Measurements from ENCODE around the gene FRMD1.

DNA sequence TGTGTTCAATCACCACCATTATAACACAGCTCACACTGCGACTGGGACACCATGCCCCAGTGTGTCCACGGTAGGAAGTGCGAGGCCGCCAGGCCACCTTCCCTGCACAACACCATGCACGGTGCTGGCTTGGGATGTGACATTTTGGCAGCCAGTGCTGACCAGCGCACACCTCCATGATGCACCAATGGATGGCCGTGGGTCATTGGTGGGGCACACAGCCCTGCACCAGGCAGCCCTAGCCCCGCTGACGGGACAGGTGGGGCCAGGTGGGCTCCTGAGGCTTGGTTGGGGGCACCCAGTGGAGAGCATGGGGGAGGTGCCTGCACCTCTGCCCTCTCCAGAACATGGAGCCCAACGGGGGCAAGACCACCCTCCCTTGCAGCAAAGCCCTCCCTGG lies 18.2 kb upstream of the FRMD1 start:
- TF ChIP-seq, protein P1, sequence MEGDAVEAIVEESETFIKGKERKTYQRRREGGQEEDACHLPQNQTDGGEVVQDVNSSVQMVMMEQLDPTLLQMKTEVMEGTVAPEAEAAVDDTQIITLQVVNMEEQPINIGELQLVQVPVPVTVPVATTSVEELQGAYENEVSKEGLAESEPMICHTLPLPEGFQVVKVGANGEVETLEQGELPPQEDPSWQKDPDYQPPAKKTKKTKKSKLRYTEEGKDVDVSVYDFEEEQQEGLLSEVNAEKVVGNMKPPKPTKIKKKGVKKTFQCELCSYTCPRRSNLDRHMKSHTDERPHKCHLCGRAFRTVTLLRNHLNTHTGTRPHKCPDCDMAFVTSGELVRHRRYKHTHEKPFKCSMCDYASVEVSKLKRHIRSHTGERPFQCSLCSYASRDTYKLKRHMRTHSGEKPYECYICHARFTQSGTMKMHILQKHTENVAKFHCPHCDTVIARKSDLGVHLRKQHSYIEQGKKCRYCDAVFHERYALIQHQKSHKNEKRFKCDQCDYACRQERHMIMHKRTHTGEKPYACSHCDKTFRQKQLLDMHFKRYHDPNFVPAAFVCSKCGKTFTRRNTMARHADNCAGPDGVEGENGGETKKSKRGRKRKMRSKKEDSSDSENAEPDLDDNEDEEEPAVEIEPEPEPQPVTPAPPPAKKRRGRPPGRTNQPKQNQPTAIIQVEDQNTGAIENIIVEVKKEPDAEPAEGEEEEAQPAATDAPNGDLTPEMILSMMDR (IDR thresholded peaks at IDR 0.05 in 4 of 5, conservative IDR thresholded peaks at IDR 0.05 in 1 of 5) = no peak
- TF ChIP-seq POLR2A (IDR thresholded peaks at IDR 0.05) = no peak

Data from gastrocnemius medialis (tissue), 4 donors.